Measurements from ENCODE around the gene ZDHHC8. TPM values are rescaled to one million over a fixed set of nuclear protein-coding genes. Genes with fewer than 3 reads are reported as not detected.
A peak's percentile ranks its signal among the peaks of the same experiment; 100 is the strongest.

ZDHHC8 gene
- total RNA-seq, 2 experiments from 2014 or later, result 57.9 to 66.3 TPM

DNA sequence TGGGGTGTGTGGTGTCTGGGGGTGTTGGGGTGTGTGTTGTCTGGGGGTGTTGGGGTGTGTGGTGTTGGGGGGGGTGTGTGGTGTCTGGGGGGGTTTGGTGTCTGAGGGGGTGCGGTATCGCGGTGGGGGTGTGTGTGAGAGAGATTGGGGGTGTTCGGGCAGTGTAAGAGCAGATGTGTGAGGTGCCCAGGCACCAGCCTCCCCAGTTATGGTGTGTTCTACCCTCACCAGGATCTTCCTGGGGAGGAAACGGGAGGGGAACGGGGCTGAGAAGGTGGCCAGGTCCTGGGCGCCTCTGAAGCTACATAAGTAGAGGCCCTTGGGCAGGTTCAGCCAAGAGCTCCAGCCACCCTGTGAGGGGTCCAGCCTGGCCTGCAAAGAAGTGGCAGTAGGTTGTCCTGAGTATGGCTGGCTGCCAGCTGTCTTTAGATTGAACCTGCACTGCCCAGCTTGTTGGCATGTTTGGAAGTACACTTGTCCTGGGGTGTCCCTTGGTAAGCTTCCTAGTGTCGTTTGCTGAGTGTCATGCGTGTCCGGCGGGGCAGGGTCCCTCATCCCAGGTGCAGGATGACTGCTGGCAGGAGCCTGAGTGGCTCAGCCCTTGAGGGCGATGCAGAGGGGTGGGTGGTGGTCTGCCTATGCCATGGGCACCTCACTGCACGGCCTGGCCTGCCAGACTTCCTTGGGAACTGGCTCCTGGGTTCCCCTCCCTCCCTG, 8.1 kb upstream of the ZDHHC8 start:
- peaks cover 45% of the 10 kb centered on the region for H3K36me3 Mint-ChIP-seq
- H3K27ac Mint-ChIP-seq, result no peak overlapping the region
- no peaks in the 10 kb centered on the region for H3K9me3 Mint-ChIP-seq (ENCODE audit: low read depth)
- CTCF ChIA-PET, result no interaction called here
- ATAC-seq (no peak), DNase-seq (no peak)
- no peaks in the 10 kb centered on the region for H3K27me3 Mint-ChIP-seq
- peaks cover 32% of the 10 kb centered on the region for H3K4me1 Mint-ChIP-seq
- H3K4me3 Mint-ChIP-seq, result no peak overlapping the region

DNA sequence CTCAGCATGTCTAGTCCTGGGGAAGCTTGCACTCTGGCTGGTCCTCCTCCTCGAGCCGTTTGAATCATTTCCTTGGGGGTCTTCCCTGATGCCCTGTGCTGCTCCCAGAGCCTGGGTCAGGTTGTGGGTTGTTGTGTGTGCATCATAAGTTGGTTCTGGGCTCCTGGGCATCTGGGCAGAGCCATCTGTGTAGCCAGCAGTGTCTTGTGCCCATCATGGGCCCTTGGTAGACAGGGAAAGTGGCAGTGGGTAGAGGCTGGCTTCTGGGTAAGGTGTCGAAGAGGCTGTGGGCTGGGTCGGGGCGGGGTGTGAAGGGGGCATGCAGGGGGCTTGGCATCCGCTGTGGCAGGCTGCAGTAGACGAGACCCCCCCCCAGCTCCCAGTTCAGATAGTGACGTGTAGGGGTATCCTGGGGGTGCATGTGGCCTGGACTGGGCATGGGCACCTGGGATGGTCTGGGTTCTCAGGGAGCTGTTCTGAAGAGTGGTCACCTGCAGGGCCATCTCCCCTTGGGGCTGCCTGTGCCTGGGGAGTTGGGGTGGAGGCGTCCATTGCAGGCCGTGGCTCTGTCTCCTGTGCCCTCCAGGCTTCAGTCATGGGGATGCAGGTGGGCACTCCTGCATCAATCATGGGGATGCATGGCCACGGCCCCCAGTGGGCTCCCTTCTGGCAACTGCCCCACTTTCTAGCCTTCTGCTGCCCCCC, 7.4 kb upstream of the ZDHHC8 start:
- H3K27ac Mint-ChIP-seq, result no peak overlapping the region
- ATAC-seq (no peak), DNase-seq (no peak)
- H3K36me3 Mint-ChIP-seq, result peaks cover 41% of the 10 kb centered on the region
- peaks cover 28% of the 10 kb centered on the region for H3K4me1 Mint-ChIP-seq
- no peak overlapping the region for H3K4me3 Mint-ChIP-seq
- H3K27me3 Mint-ChIP-seq, result no peaks in the 10 kb centered on the region
- CTCF ChIA-PET, result interaction anchor here (1.0 kb wide), 1 partner anchor 153 kb away, joined by 3 read pairs; no protein-coding TSS in a partner anchor
- H3K9me3 Mint-ChIP-seq (ENCODE audit: low read depth), result no peaks in the 10 kb centered on the region

DNA sequence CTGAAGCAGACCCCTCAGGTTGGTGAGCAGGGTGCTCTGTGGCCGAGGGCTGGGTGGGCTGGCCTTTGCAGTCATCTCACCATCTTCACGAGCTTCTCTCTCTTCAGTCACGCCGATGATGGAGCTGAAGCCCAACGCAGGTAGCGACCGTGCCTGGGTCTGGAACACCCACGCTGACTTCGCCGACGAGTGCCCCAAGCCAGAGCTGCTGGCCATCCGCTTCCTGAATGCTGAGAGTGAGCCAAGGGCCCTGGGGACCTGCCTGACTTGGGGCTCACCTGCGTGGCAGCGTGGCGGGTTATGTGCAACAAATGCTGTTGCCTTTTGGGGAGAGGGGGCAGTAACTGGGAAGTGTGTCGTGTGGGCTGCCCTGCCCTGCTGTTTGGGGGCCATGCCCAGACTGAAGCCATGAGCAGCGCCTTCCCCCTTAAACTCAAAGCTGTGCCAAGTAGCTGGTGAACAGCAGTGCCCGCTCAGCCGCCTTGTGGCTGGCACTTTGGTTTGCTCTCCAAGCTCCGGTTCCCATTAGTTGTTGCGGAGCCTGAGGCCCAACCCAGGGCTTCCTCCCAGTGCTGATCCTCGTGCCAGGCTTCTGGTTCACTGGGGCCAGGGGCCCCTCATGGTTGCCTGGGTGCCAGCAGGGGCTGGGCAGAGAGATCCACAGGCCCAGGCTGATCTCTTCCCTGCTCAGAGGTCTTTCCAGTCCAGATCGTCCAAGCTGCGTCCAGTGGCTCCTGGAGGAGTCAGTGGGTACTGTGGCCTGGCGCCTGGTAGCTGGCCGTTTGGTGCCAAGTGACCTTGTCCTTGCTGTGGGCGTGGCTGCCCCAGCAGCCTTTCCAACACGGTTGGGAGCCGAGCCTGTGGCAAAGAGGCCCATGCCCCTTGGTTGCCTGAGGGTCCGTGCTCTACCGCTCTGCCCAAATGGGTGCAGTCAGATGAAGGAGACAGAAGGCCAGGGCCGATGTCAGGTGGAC, 6.1 kb upstream of the ZDHHC8 start:
- Mint-ChIP-seq H3K9me3 (ENCODE audit: low read depth) (no peaks in the 10 kb centered on the region), H3K27me3 (no peaks in the 10 kb centered on the region), H3K4me1 (peaks cover 21% of the 10 kb centered on the region), H3K4me3 (no peak overlapping the region), H3K27ac (no peak overlapping the region), H3K36me3 (peaks cover 29% of the 10 kb centered on the region)
- CTCF ChIA-PET, result interaction anchor here (1.0 kb wide), 1 partner anchor 154 kb away, joined by 3 read pairs; no protein-coding TSS in a partner anchor
- ATAC-seq (no peak), DNase-seq (no peak)

DNA sequence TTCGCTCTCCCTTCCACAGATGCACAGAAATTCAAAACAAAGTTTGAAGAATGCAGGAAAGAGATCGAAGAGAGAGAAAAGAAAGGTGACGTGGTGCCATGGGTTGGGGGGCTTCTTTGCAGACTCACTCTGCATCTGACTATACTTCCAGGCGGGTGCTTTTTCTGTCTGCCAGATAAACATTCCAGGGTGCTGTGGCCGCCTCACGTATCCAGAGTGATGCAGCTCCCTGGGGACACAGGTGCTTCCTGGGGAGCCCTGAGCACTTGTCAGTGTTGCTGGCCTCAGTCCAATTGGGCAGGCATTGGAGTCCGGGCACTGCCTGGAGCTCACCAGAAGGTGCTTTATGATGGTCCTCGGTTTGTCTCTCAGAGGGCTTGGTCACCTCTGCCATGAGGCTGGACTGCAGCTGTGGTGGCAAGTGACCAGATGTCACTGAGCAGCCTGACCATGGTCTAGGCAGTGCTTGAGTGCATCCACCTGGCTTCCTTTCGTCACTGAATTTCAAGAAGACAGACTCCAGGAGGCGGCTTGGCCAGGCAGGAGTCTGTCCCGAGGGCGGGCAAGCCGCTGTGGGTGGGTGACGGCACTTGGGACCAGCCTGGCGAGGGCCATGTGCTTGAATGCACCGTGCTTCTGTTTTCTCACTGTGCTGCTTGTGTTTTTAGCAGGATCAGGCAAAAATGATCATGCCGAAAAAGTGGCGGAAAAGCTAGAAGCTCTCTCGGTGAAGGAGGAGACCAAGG, 5.1 kb upstream of the ZDHHC8 start:
- no peak overlapping the region for H3K27ac Mint-ChIP-seq
- DNase-seq (no peak), ATAC-seq (no peak)
- no peaks in the 10 kb centered on the region for H3K9me3 Mint-ChIP-seq (ENCODE audit: low read depth)
- H3K36me3 Mint-ChIP-seq, result peaks cover 24% of the 10 kb centered on the region
- peaks cover 17% of the 10 kb centered on the region for H3K4me1 Mint-ChIP-seq
- no peak overlapping the region for H3K4me3 Mint-ChIP-seq
- no peaks in the 10 kb centered on the region for H3K27me3 Mint-ChIP-seq
- CTCF ChIA-PET, result no interaction called here

DNA sequence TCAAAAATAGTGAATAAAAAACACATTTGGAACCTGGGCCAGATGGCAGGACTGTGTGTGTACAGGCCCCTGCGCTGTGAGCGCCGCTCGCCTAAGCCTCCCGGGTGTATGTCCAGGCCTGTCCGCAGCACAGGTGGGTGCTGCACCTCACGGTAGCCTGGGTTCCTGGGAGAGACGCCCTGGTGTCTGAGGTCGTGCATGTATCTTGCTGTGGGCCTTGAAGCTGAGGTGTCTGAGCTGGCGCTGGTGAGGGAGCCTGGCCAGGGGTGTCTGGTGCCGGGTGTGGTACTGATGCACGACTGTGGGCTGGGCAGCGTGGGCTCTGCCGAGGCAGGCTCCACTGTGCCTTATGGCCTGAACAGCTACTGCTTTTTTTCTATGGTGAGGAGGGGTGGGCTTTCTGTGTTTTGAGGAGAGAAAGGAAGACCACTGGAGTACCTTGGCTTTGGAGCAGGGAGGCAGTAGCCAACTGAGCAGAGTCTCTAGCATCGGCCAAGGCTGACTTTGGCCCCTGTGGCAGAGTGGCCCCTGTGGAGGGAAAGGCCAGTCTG, 4.2 kb upstream of the ZDHHC8 start:
- ATAC-seq, result no peak
- H3K4me3 Mint-ChIP-seq, result no peak overlapping the region
- peaks cover 9% of the 10 kb centered on the region for H3K4me1 Mint-ChIP-seq
- H3K27me3 Mint-ChIP-seq, result no peaks in the 10 kb centered on the region
- no peaks in the 10 kb centered on the region for H3K9me3 Mint-ChIP-seq (ENCODE audit: low read depth)
- no peak for DNase-seq
- H3K27ac Mint-ChIP-seq, result no peak overlapping the region
- CTCF ChIA-PET, result no interaction called here
- H3K36me3 Mint-ChIP-seq, result peaks cover 16% of the 10 kb centered on the region

DNA sequence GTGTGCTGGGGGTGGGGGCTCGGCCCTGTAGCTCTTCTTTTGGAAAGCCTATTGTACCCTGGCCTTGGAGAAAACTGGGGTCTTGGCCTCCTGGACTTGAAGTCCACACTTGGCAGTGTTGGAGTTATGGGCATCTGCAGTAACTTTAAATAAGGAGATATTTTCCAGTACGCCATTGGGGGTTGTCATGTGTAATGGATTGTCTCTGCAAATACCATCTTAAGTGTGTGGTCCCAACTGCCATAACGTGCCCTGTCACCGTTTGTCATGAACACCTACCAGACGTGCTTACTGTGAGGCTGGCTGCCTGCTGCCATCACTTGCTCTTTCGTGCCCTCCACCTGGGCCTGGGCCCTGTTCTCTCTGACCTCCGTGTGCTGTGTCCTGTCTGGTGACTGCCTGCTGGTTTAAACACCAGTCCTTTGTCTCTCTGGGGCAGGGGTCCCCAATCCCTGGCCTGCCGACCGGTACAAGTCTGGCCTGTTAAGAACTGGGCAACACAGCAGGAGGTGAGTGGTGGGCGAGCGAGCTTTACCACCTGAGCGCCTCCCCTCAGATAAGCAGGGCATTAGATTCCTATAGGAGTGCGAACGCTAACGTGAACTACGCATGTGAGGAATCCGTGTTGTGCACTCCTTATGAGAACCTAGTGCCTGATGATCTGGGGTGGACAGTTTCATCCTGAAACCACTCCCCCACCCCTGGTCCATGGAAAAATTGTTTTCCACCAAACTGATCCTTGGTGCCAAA, 3.6 kb upstream of the ZDHHC8 start:
- Mint-ChIP-seq H3K36me3 (peaks cover 15% of the 10 kb centered on the region), H3K4me1 (peaks cover 15% of the 10 kb centered on the region), H3K9me3 (ENCODE audit: low read depth) (no peaks in the 10 kb centered on the region), H3K27me3 (no peaks in the 10 kb centered on the region), H3K4me3 (no peak overlapping the region), H3K27ac (no peak overlapping the region)
- CTCF ChIA-PET, result interaction anchor here (0.9 to 3.9 kb wide), 6 partner anchors 8 to 157 kb away, joined by 3 to 28 read pairs (median 8); no protein-coding TSS in a partner anchor
- ATAC-seq, result no peak
- DNase-seq, result no peak

DNA sequence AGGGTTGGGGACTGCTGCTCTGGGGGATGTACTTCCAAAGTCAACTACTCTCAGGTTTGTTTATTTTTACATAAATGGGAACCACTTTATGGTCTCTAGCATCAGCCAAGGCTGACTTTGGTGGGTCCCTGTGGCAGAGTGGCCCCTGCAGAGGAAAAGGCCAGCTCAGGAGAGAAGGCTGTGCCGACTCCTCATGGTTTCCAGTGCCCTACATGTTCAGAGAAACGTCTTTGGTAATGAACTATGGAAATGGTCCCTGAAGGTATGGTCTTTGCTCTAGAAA, 3.0 kb upstream of the ZDHHC8 start:
- CTCF ChIA-PET, result interaction anchor here (0.7 to 3.9 kb wide), 14 partner anchors 9 to 175 kb away, joined by 3 to 28 read pairs (median 5); partner anchors contain the start of genes TANGO2 and TRMT2A
- Mint-ChIP-seq H3K4me3 (no peak overlapping the region), H3K36me3 (peaks cover 15% of the 10 kb centered on the region)

DNA sequence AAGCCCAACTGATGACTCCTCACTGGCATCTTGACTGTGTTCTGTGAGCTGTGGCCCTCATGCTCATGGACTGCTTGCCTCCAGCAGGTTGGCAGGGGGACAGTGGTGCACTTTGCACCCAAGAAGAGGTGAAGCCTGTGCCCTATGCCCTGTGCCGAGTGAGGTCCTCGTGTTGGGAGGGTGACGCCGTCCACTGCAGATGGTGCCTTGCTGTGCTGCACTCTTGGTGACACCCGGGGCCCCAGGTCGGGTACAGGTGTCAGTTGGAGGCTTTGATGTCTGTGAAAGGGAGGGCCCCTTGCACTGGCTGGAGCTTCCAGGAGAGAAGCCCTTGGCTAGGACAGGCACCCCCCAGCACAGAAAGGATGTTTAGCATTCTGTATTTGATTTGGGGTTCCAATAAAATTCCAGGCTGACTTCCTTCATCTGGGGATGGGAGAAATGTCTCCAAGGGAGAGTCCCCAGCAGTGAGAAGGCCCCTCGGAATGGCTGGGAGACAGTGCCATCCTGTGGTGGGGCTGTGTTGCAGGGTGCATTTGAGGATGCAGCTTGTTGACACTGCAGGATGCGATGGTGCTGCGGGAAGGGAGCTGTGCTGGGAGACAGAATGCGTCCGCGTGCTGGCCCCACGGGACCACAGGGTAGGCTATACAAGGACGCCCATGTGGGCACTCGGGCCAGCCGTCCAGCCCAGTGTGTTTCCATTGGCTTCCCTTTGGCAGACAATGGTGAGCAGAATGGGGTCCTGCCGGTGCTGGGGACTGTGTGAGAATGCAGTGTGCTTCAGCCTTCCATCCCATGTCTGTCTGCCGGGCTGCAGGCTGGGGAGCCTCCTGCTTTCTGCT, 2.5 kb upstream of the ZDHHC8 start:
- peaks cover 15% of the 10 kb centered on the region for H3K36me3 Mint-ChIP-seq
- H3K9me3 Mint-ChIP-seq (ENCODE audit: low read depth), result no peaks in the 10 kb centered on the region
- H3K4me1 Mint-ChIP-seq, result peaks cover 21% of the 10 kb centered on the region
- CTCF ChIA-PET, result interaction anchor here (0.6 to 3.9 kb wide), 18 partner anchors 9 to 175 kb away, joined by 3 to 28 read pairs (median 4); partner anchors contain the start of genes TANGO2 and TRMT2A
- DNase-seq (peak; percentile 77), ATAC-seq (peak; percentile 38)
- no peaks in the 10 kb centered on the region for H3K27me3 Mint-ChIP-seq
- H3K27ac Mint-ChIP-seq, result peak overlapping the region; percentile 3
- H3K4me3 Mint-ChIP-seq, result peak overlapping the region; percentile 35

More for the DNA sequence above, 3.0 kb upstream of the ZDHHC8 start:
- Mint-ChIP-seq H3K9me3 (ENCODE audit: low read depth) (no peaks in the 10 kb centered on the region), H3K4me1 (peaks cover 19% of the 10 kb centered on the region), H3K27ac (peak overlapping the region; percentile 3), H3K27me3 (no peaks in the 10 kb centered on the region)
- ATAC-seq (no peak), DNase-seq (no peak)

DNA sequence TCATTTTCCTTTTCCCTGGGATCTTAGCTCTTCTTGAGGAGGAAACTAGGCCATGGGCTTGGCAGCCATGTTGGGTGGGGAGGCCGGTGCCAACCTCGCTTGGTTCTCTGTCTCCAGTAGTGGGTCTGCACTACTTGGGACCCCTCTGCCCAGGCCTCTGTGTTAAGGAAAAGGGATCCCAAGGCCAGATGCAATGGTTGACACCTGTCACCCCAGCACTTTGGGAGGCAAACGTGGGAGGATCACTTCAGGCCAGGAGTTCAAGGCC, 1.9 kb upstream of the ZDHHC8 start:
- Mint-ChIP-seq H3K9me3 (ENCODE audit: low read depth) (no peaks in the 10 kb centered on the region), H3K4me1 (peaks cover 21% of the 10 kb centered on the region), H3K36me3 (peaks cover 15% of the 10 kb centered on the region), H3K27me3 (no peaks in the 10 kb centered on the region), H3K4me3 (no peak overlapping the region), H3K27ac (peak overlapping the region; percentile 3)
- DNase-seq, result no peak
- ATAC-seq, result no peak
- CTCF ChIA-PET, result interaction anchor here (0.6 to 3.9 kb wide), 15 partner anchors 9 to 176 kb away, joined by 3 to 28 read pairs (median 5); partner anchors contain the start of genes TANGO2 and TRMT2A

DNA sequence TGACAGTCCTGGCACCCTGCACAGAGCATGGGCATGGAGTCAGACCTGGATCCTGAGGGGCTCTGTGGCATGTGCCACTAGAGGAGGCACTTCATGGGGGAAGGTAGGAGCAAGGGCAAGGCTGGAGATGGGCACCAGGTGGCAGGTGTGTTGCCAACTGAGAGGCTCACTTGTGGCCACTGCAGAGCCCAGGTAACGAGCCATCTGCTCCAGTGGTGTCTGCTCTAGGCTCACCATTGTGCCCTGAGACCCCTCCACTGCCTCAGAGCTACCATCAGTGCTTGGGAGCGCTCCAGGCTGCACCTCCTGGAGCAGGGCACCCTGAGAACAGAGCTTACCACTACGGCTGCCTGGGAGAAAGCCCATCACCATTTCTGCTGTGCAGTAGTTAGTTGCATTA, 1.3 kb upstream of the ZDHHC8 start:
- Mint-ChIP-seq H3K27ac (no peak overlapping the region), H3K4me1 (peaks cover 21% of the 10 kb centered on the region), H3K36me3 (peaks cover 15% of the 10 kb centered on the region), H3K27me3 (no peaks in the 10 kb centered on the region), H3K9me3 (ENCODE audit: low read depth) (no peaks in the 10 kb centered on the region), H3K4me3 (peak overlapping the region; percentile 19)
- DNase-seq (no peak), ATAC-seq (no peak)
- CTCF ChIA-PET, result interaction anchor here (0.9 to 3.9 kb wide), 8 partner anchors 8 to 176 kb away, joined by 3 to 28 read pairs (median 4); no protein-coding TSS in a partner anchor
